Astrocyte (in vitro differentiated cells and primary cell): ENCODE measurements around the gene NDUFS2. TPM values are rescaled to one million over a fixed set of nuclear protein-coding genes. Genes with fewer than 3 reads are reported as not detected.

Experiments
- DNase-seq: peaks from one replicate; pipeline ENCODE4 v3.0.0-alpha.2; 2010; ENCODE audit warnings: low read depth
- FAIRE-seq: peaks from 2 replicates; lab custom pipeline; 2011; peaks lifted over from hg19 to GRCh38; lab: Jason Lieb, UNC
- H2AFZ ChIP-seq: 2 replicates; pipeline ENCODE4 v1.6.0; 2012; ENCODE audit warnings: low read depth, low read length, inconsistent platforms
- H3K27ac ChIP-seq: 2 replicates; pipeline ENCODE4 v1.5.1; 2011; ENCODE audit warnings: low read depth, low read length, inconsistent platforms
- H3K27me3 ChIP-seq: 2 replicates; pipeline ENCODE4 v1.6.0; 2011; ENCODE audit warnings: low read length, inconsistent platforms; ENCODE audit not compliant: insufficient read depth
- H3K36me3 ChIP-seq: 2 replicates; pipeline ENCODE4 v1.5.1; 2011; ENCODE audit warnings: low read length, inconsistent platforms; ENCODE audit not compliant: insufficient read depth
- H3K4me1 ChIP-seq: 2 replicates; pipeline ENCODE4 v1.5.1; 2011; ENCODE audit warnings: low read length, inconsistent platforms; ENCODE audit not compliant: insufficient read depth
- H3K4me2 ChIP-seq: 2 replicates; pipeline ENCODE4 v1.6.0; 2012; ENCODE audit warnings: low read length, inconsistent platforms
- H3K4me3 ChIP-seq: 2 replicates; pipeline ENCODE4 v1.5.1; 2011; ENCODE audit warnings: low read depth, mild to moderate bottlenecking, low read length, inconsistent platforms; ENCODE audit not compliant: insufficient read depth
- H3K79me2 ChIP-seq: 2 replicates; pipeline ENCODE4 v1.6.0; 2012; ENCODE audit warnings: mild to moderate bottlenecking, low read length, inconsistent platforms; ENCODE audit not compliant: insufficient read depth
- H3K9ac ChIP-seq: 2 replicates; pipeline ENCODE4 v1.6.0; 2012; ENCODE audit warnings: mild to moderate bottlenecking, low read length, inconsistent platforms
- H3K9me3 ChIP-seq: 2 replicates; pipeline ENCODE4 v1.5.1; 2012; ENCODE audit warnings: low read depth, mild to moderate bottlenecking, low read length, inconsistent platforms; ENCODE audit not compliant: insufficient read depth
- H4K20me1 ChIP-seq: 2 replicates; pipeline ENCODE4 v1.6.0; 2012; ENCODE audit warnings: low read length, inconsistent platforms; ENCODE audit not compliant: insufficient read depth
- H3K27ac Mint-ChIP-seq: one replicate; pipeline ENCODE4 v1.8.0; 2021; ENCODE audit warnings: mild to moderate bottlenecking, mixed read lengths; ENCODE audit not compliant: unreplicated experiment
- H3K27me3 Mint-ChIP-seq: one replicate; pipeline ENCODE4 v1.8.0; 2021; ENCODE audit warnings: low read depth, mixed read lengths; ENCODE audit not compliant: unreplicated experiment
- H3K36me3 Mint-ChIP-seq: one replicate; pipeline ENCODE4 v1.8.0; 2021; ENCODE audit warnings: low read depth, mixed read lengths; ENCODE audit not compliant: unreplicated experiment
- H3K4me1 Mint-ChIP-seq: one replicate; pipeline ENCODE4 v1.8.0; 2021; ENCODE audit warnings: low read depth, mixed read lengths; ENCODE audit not compliant: unreplicated experiment
- H3K4me3 Mint-ChIP-seq: one replicate; pipeline ENCODE4 v1.8.0; 2021; ENCODE audit warnings: mild to moderate bottlenecking, moderate library complexity, mixed read lengths; ENCODE audit not compliant: unreplicated experiment
- H3K9me3 Mint-ChIP-seq: one replicate; pipeline ENCODE4 v1.8.0; 2021; ENCODE audit warnings: mild to moderate bottlenecking, mixed read lengths; ENCODE audit not compliant: unreplicated experiment
- CTCF ChIP-seq: IDR thresholded peaks from 2 replicates; pipeline ENCODE4 v1.5.1; 2011; ENCODE audit warnings: low read depth, mild to moderate bottlenecking, inconsistent platforms, low read length, moderate library complexity; ENCODE audit not compliant: insufficient read depth
- EZH2 ChIP-seq: IDR thresholded peaks from 2 replicates; pipeline ENCODE4 v1.6.1; 2012; ENCODE audit warnings: mild to moderate bottlenecking, low read length, inconsistent platforms; ENCODE audit not compliant: insufficient read depth
- microRNA-seq: library from miRNA; unstranded; fragments of <30 nt; microRNA quantifications from one replicate; pipeline ENCODE4 v1.2.0, GENCODE V29; 2020
- total RNA-seq: library from RNA; stranded (reverse); gene quantifications from 2 replicates; pipeline ENCODE4 v1.2.1, GENCODE V29; 2021

The NDUFS2 gene
- total RNA-seq, 1 donor from 2014 or later: 59.9 TPM

- FAIRE-seq: no peak
- H3K4me3 Mint-ChIP-seq: no peak overlapping the region
Measured at GRCh38 chr1:161260376-161261260, 58.5 kb downstream of the NDUFS2 start.

GRCh38 chr1:161261261-161262235 lies 59.4 kb downstream of the NDUFS2 start:
- Mint-ChIP-seq H3K27ac (no peak overlapping the region), H3K4me3 (no peak overlapping the region), H3K9me3 (peaks cover 12% of the 10 kb centered on the region), H3K4me1 (peaks cover 7% of the 10 kb centered on the region), H3K36me3 (peaks cover 3% of the 10 kb centered on the region), H3K27me3 (peaks cover 40% of the 10 kb centered on the region)
- no peak for FAIRE-seq
- peaks cover 11% of the 10 kb centered on the region for H3K4me1 ChIP-seq
- H3K27ac ChIP-seq: no peak overlapping the region
- H3K9ac ChIP-seq: no peak overlapping the region
- no peak overlapping the region for H3K4me3 ChIP-seq
- H3K36me3 ChIP-seq: no peaks in the 10 kb centered on the region
- no peak for TF ChIP-seq EZH2
- no peak for TF ChIP-seq CTCF
- peaks cover 40% of the 10 kb centered on the region for H3K27me3 ChIP-seq
- DNase-seq: no peak
- no peak overlapping the region for H3K4me2 ChIP-seq
- H4K20me1 ChIP-seq: no peaks in the 10 kb centered on the region
- H2AFZ ChIP-seq: no peak overlapping the region
- H3K79me2 ChIP-seq: no peaks in the 10 kb centered on the region
- H3K9me3 ChIP-seq: peaks cover 8% of the 10 kb centered on the region

More at GRCh38 chr1:161260376-161261260, 58.5 kb downstream of the NDUFS2 start:
- no peak overlapping the region for H3K27ac ChIP-seq
- H3K9me3 ChIP-seq: peaks cover 8% of the 10 kb centered on the region
- Mint-ChIP-seq H3K4me1 (no peaks in the 10 kb centered on the region), H3K27ac (no peak overlapping the region), H3K36me3 (peaks cover 3% of the 10 kb centered on the region), H3K9me3 (peaks cover 14% of the 10 kb centered on the region), H3K27me3 (peaks cover 47% of the 10 kb centered on the region)
- H3K79me2 ChIP-seq: no peaks in the 10 kb centered on the region
- no peaks in the 10 kb centered on the region for H3K36me3 ChIP-seq
- H3K27me3 ChIP-seq: peaks cover 40% of the 10 kb centered on the region
- H3K4me1 ChIP-seq: peaks cover 6% of the 10 kb centered on the region
- DNase-seq: no peak
- H3K9ac ChIP-seq: no peak overlapping the region
- H2AFZ ChIP-seq: no peak overlapping the region
- no peaks in the 10 kb centered on the region for H4K20me1 ChIP-seq
- H3K4me2 ChIP-seq: no peak overlapping the region
- no peak overlapping the region for H3K4me3 ChIP-seq
- TF ChIP-seq EZH2 (no peak), CTCF (no peak)

Small RNA genes lying within 50 kb of the gene (microRNA-seq; reads per million reads assigned to microRNA genes)
- gene MIR5187: 1.6 reads per million

Other genes starting within 250 kb of the NDUFS2 start
- gene ITLN2, start 247.6 kb upstream of the NDUFS2 start, total RNA-seq: not detected in 2 replicates
- gene F11R, start 181.2 kb upstream of the NDUFS2 start, total RNA-seq: 53.7 and 68.6 TPM in 2 replicates
- gene TSTD1, start 163.4 kb upstream of the NDUFS2 start, total RNA-seq: 9.5 TPM in 2 replicates
- gene USF1, start 156.4 kb upstream of the NDUFS2 start, total RNA-seq: 61.3 and 70.1 TPM in 2 replicates
- 0.19 and 0.25 TPM in 2 replicates for gene ARHGAP30, start 132.5 kb upstream of the NDUFS2 start, total RNA-seq
- gene NECTIN4, start 112.8 kb upstream of the NDUFS2 start, total RNA-seq: 1.6 and 1.9 TPM in 2 replicates
- gene KLHDC9, start 104.0 kb upstream of the NDUFS2 start, total RNA-seq: 1.5 and 1.8 TPM in 2 replicates
- gene PFDN2, start 84.3 kb upstream of the NDUFS2 start, total RNA-seq: 103 and 111 TPM in 2 replicates
- 25.6 and 25.9 TPM in 2 replicates for gene NIT1, start 84.3 kb upstream of the NDUFS2 start, total RNA-seq
- 40.9 and 41.8 TPM in 2 replicates for gene DEDD, start 69.7 kb upstream of the NDUFS2 start, total RNA-seq
- gene UFC1, start 48.4 kb upstream of the NDUFS2 start, total RNA-seq: 87.5 and 91.0 TPM in 2 replicates
- 14.4 and 19.2 TPM in 2 replicates for gene USP21, start 42.9 kb upstream of the NDUFS2 start, total RNA-seq
- gene PPOX, start 35.9 kb upstream of the NDUFS2 start, total RNA-seq: 17.0 and 20.0 TPM in 2 replicates
- 39.6 and 40.4 TPM in 2 replicates for gene B4GALT3, start 24.9 kb upstream of the NDUFS2 start, total RNA-seq
- 2.7 and 5.1 TPM in 2 replicates for gene ADAMTS4, start 3.3 kb upstream of the NDUFS2 start, total RNA-seq
- 0.68 and 0.91 TPM in 2 replicates for gene FCER1G, start 12.9 kb downstream of the NDUFS2 start, total RNA-seq
- gene APOA2, start 21.3 kb downstream of the NDUFS2 start, total RNA-seq: not detected in 2 replicates
- gene TOMM40L, start 23.7 kb downstream of the NDUFS2 start, total RNA-seq: 12.0 and 12.3 TPM in 2 replicates
- not detected in 2 replicates for gene NR1I3, start 35.8 kb downstream of the NDUFS2 start, total RNA-seq
- 0.26 TPM in 1 of 2 replicates, not detected in the other for gene PCP4L1, start 56.4 kb downstream of the NDUFS2 start, total RNA-seq
- gene MPZ, start 107.6 kb downstream of the NDUFS2 start, total RNA-seq: 2.3 TPM in 2 replicates
- gene SDHC, start 112.0 kb downstream of the NDUFS2 start, total RNA-seq: 176 and 181 TPM in 2 replicates
- gene CFAP126, start 165.5 kb downstream of the NDUFS2 start, total RNA-seq: not detected in 2 replicates